HG03095 (cell line): Measurements from ENCODE around the gene SNRNP48.

Experiments
- ATAC-seq: cut with Tn5 transposase; IDR thresholded peaks from one replicate; pipeline ENCODE4 v1.9.1; 2021; ENCODE audit warnings: moderate library complexity; ENCODE audit not compliant: unreplicated experiment

SNRNP48 gene

DNA sequence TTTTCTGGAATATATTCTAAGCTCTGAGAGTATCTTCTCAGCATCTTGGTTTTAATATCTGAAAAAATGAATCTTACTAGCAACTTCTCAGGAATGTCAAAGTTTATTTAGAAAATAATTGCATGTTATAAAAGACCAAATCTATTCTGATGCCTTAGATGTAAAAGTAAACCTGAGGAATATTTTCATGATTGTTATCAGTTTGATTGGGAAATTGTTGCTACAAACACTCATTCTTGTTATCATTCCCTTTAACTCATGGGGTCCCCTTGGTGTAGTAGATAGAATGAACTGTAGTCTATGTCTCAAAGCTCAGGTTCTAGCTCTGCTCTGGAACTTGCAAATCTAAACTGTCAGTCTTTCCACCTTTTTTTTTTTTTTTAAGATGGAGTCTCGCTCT, 50.0 kb downstream of the SNRNP48 start:
- no peak for ATAC-seq

DNA sequence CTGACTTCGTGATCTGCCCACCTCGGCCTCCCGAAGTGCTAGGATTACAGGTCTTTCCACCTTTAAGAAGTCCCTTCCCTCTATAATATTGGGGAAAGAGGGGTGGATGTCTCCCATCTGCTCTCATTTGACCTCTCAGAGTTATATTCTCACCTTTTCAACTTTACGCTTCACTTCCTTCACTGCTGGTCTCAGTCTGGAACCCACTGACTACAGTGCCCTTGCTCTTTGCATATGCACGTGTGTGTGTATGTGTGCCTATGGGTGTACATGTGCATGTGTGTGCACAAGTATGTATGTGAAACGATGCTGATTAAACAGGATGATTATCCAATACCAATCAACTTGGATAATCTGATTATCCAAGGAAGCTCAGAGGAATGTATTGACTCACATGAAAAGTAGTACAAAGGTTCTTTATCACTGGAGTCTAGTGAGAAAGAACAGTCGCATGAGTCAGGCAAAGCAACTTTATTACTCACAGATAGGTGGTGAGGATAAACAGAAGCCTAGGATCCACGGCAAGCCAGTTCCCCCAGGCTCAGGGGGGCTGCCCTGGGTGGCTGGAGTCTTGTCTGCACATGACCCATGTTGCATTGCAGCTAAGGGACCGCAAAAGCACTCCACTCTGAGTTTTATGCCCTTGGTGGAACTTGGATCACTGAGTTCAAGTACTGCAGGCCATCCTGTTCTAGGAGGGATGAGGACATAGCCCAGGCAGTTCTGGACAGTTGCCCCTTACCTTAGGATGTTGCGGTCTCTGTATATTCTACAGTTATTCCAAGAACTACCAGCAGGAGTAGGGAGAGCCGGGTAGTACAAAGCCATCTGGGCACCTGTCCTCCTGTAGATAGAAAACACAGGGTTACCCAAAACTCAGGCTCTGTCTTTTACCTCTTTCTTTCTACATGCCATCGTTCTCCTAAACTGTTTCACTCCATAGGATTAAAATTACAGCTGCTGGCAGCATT, 50.9 kb downstream of the SNRNP48 start:
- ATAC-seq, result no peak

DNA sequence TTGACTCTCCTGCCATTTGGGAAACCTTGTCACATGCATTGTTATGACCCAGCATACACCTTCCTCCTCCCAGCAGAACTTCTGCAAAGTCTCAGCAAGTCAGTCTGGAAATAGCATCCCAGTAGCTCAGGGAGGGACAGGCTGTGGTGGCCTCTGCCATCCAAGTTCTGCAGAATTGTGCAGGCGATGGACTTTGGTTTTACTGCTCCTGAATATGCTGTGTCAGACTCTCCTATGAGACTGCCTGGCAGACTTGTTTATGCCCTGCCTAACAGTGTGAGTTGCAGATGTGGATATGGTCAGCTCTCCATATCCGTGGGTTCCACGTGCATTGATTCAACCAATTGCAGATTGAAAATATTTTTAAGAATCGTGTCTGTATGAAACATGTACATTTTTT, 52.8 kb downstream of the SNRNP48 start:
- no peak for ATAC-seq

DNA sequence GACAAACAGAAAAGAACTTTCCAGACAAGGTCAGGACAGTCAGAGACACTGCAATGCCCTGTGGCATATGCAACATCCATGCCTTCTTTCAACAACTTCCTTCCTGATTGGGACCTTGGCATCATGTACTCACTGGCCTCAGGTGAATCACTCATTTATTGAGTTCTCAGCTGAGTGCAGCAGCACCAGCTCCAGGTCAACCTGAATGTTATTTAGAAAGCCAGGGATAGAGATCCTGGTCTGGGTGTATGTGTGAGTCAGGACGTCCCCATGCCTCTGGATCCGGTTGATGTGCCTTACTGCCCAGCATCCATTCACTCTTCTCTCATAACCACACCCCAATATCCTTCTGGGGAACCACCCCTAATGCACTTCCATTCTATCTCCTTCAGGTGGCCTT, 54.4 kb downstream of the SNRNP48 start:
- no peak for ATAC-seq

DNA sequence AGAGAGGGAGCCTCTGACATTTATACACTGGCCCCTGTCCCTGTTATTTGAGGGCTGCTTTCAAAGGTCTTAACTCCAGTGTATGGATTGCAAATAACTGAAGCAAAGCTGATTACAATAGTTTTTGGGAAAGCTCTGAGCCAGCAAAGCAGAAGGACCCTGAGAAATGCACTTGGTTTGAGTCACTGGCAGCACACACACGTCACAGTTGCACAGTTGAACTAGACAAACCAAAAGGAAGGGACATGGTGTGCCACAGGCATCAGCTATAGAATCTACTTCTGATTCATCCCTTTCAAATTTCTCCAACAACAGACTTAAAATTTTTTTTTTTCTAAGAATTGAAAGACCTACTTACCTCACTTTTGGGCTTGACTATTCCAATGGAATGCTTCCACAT, 56.4 kb downstream of the SNRNP48 start:
- ATAC-seq, result no peak

DNA sequence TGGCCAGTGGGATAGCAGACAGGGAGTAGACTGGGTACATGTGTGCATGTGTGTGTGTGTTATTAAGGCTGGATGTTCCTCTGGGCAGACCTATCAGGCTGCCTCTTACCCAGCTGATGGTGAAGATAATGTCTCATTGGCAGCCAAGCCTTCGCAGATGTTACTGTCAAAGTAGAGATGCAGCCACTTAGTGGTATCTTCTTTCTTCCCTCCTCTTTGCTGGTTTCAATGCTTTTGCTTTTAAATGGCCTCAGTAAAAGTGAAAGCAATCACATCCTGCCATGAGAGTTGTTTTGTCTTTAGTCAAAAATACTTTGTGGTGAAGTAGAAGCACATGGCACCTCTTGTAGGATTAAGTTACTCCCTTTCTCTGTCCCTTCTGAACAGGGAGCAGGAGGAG, 57.5 kb downstream of the SNRNP48 start:
- peak; percentile 60 for ATAC-seq

DNA sequence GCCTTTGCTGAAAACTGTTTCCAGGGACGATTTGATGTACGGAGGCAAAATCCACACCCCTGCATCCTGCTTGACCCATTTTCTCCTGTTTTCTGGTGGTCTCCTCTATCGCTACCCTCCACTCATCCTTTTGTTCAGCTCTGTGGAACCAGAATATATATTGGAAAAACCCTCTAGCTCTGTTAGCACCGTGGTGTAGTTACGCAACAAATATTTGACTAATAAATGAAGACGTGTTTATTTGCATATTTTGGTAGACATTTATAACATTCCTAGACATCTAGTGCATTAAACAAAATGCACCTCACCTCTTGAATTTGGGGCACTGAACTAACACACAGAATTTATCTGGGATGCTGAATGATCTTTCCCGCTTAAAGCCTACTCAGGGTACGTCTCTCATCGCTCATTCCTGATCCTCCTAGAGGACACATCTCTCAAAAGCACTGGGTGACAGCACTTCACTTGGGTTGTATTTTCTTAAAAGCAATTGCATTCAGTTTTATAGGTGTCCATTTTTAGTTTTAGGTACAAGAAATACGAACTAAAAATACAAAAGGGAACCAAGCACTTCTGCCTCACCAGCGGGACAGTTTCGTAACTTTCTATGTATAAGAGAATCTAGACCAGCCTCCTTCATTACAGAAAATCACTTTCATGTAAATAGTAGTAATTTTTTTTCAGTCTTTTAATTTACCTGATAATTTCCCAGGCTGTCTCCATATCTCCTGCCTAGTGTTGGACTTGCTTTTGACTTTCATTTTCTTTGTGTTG, 59.2 kb downstream of the SNRNP48 start:
- no peak for ATAC-seq

DNA sequence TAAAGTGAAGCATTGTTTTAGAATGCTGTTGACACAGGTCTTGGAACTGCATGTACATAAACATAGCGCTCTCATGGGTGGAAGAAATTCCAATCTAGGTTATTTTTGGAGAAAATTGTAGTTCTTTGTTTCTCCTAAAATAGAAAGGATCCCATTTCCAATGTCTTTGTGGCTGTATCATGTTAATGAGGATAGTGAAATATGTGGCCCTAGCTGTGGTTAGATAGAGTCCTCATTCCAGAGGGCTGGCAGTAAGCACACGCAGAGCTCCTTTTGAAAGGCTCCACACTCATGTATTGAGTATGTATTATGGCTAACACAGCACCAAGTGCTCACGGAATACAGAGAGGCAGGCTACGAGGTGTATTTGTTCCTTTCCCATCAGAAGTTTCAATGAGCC, 60.9 kb downstream of the SNRNP48 start:
- no peak for ATAC-seq

DNA sequence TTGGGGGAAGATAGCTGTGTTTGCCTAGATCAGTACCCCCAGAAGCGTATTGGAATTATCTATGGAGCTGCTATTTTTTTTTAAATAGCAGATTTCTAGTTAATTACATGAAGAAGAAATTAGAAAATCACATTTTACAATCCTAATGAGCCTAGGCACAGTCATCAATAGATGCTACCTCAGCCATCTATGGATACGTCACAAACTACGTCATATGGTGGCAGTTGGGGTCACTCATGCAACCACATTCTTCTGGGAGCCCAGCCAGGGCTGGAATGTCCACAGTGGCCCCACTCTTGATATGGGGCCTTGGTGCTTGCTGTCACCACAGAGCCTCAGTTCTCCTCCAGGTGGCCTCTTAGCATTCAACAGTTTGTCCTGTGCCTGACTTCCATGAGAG, 63.0 kb downstream of the SNRNP48 start:
- ATAC-seq, result no peak

DNA sequence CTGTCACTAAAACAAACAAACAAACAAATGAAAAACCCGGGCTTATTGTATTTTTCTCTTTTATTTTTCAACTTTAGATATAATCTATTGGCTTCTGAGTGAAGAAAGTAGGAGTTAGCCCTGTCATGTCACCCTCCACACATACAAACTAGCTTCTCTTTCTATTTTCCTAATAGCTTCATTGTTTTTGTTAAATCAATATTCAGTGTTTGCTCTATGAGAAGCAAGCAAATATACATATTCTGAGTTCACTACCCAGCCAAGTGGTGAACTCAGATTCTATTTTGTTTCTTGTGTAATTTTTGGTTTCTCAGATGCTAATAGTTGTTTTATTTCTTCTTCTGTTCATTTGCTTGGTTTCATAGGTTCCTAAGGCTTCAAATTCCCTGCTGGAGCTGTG, 66.4 kb downstream of the SNRNP48 start:
- no peak for ATAC-seq

DNA sequence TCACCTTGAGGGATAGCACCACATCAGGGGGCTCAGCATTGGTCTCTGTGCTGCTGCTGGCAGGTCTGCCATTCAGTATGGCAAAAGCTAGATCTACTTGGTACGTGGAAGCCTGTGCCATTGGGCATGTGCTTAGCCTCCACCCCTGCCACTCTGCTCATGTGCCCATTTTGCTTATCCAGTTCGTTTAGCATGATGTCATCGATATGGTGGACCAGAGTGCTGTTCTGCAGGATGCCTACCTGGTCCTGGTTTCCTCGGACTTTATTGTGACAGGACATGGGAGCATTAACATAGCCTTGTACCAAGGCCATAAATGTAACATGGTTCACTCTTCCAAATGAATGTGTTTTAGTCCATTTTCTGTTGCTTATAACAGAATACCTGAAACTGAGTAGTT, 68.5 kb downstream of the SNRNP48 start:
- no peak for ATAC-seq

DNA sequence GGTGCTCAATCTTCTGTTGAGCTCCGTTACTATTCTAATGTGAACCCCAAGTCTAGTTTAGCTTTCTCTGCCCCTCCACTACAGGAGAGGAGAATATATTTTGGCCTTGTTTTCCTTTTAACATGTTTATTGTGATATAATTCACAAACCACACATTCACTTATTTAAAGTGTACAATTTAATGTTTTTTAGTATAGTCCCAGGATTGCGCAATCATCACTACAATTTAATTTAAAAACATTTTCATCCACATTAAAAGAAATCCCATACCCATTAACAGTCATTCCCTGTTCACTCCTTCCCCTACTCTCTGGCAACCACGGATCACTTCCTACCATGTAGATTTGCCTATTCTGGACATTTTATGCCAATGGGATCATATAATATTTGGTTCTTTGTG, 71.4 kb downstream of the SNRNP48 start:
- ATAC-seq, result no peak
